Renal pelvis (tissue), 4 donors: ENCODE measurements around the gene SLC35F1. TPM values are rescaled to one million over a fixed set of nuclear protein-coding genes. Genes with fewer than 3 reads are reported as not detected.

Experiments used
- DNase-seq: peaks from one replicate; pipeline ENCODE4 v3.0.0-alpha.2; 2013
- polyA plus RNA-seq, 3 donors: library from polyadenylated mRNA; unstranded; fragments of 120-200 nt; gene quantifications; one replicate each; pipeline ENCODE4 v1.2.1, GENCODE V29; 2013; ENCODE audit not compliant: insufficient read length in 3 of 3

The SLC35F1 gene
- polyA plus RNA-seq, 3 donors = 2.2 to 2.7 (median 2.7) TPM

- DNase-seq = no peak
These were observed 346.7 kb downstream of the SLC35F1 start for GRCh38 chr6:118253741-118254140.

- no peak for DNase-seq
These were observed 353.8 kb downstream of the SLC35F1 start for GRCh38 chr6:118260833-118261232.

GRCh38 chr6:118263921-118264486 is 356.9 kb downstream of the SLC35F1 start:
- peak; percentile 44 for DNase-seq

GRCh38 chr6:118269659-118270058 is 362.6 kb downstream of the SLC35F1 start:
- DNase-seq = no peak

- no peak for DNase-seq
These were observed 370.6 kb downstream of the SLC35F1 start for GRCh38 chr6:118277631-118278030.

- no peak for DNase-seq
These were observed 373.1 kb downstream of the SLC35F1 start for GRCh38 chr6:118280210-118280609.

GRCh38 chr6:118281291-118281690 is 374.2 kb downstream of the SLC35F1 start:
- DNase-seq = no peak

- DNase-seq = peak; percentile 38
These were observed 376.7 kb downstream of the SLC35F1 start for GRCh38 chr6:118283766-118284165.

- DNase-seq = no peak
These were observed 377.8 kb downstream of the SLC35F1 start for GRCh38 chr6:118284736-118285360.

- DNase-seq = no peak
These were observed 378.7 kb downstream of the SLC35F1 start for GRCh38 chr6:118285791-118286190.

GRCh38 chr6:118288355-118289124 is 381.5 kb downstream of the SLC35F1 start:
- no peak for DNase-seq

- DNase-seq = no peak
These were observed 385.5 kb downstream of the SLC35F1 start for GRCh38 chr6:118292558-118292957.

GRCh38 chr6:118294906-118295305 is 387.8 kb downstream of the SLC35F1 start:
- DNase-seq = no peak

GRCh38 chr6:118295336-118295735 is 388.3 kb downstream of the SLC35F1 start:
- no peak for DNase-seq

- no peak for DNase-seq
These were observed 389.3 kb downstream of the SLC35F1 start for GRCh38 chr6:118296129-118296901.

- no peak for DNase-seq
These were observed 390.8 kb downstream of the SLC35F1 start for GRCh38 chr6:118297821-118298220.

- DNase-seq = no peak
These were observed 391.7 kb downstream of the SLC35F1 start for GRCh38 chr6:118298476-118299427.

GRCh38 chr6:118299457-118299856 is 392.4 kb downstream of the SLC35F1 start:
- DNase-seq = no peak

- DNase-seq = no peak
These were observed 397.3 kb downstream of the SLC35F1 start for GRCh38 chr6:118304321-118304720.

GRCh38 chr6:118305081-118305480 is 398.0 kb downstream of the SLC35F1 start:
- DNase-seq = no peak
